NCI-H748 treated with DMSO at 0.1 percent for 48 hours (cell line): Measurements from ENCODE around the gene RPS6KA2.
"Not testable (repeated sequence)": the region's sequence is repeated elsewhere in the genome, so short reads cannot be mapped to it uniquely, and the experiment has no call there.

Experiments
- DNase-seq: peaks from one replicate; lab custom pipeline; 2025; lab: John Stamatoyannopoulos, UW

Gene RPS6KA2

DNA sequence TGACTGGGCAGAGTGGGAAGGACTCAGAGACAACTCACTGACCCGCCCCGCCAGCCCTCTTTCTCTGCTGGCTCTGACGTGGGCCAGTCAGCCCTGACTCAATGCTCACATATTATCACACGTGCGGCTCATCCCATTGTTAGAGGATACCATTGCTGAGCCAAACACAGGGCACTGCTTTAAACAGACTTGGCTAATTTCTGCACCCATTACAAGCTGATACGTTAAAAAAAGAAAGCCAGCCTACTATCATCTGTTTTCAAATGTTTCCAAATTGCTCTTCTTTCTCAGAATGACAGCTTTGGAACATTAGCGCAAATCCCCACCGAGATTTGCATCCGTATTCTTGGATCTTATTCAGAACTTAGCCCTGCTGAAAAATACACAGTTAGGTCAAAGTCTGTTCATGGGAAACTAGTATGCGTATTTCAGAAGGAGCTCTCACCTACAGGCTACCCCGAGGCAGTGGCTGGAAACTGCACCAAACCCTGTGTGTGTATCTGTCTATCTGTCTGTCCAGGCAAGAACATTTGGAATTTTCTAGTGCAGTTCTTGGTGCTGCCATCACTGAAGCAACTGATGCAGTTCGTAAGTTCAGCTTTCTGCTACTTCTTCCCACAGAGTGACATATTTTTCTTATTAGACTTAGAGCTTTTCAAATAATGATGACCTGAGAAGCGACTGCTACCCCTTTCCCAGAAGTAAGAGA is 73.3 kb downstream of the RPS6KA2 start:
- no peak for DNase-seq

DNA sequence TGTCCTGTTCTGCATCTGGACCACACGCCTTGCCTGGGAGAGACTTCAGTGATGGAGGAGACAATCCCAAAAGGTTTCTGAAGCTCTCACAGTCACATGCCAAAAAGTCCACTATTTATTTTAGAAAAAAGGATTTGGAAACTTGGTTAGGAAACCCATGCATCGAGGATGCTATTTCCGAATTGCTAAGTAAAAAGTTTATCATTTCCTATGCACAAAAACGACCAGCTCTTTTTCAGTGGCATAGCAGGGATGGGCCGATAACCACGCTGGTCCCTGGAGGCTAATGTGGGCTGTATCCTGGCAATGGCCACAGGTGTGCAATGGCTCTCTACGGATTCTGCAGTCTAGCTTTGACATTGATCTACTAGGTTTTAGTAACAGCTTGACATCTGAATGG is 74.5 kb downstream of the RPS6KA2 start:
- no peak for DNase-seq

DNA sequence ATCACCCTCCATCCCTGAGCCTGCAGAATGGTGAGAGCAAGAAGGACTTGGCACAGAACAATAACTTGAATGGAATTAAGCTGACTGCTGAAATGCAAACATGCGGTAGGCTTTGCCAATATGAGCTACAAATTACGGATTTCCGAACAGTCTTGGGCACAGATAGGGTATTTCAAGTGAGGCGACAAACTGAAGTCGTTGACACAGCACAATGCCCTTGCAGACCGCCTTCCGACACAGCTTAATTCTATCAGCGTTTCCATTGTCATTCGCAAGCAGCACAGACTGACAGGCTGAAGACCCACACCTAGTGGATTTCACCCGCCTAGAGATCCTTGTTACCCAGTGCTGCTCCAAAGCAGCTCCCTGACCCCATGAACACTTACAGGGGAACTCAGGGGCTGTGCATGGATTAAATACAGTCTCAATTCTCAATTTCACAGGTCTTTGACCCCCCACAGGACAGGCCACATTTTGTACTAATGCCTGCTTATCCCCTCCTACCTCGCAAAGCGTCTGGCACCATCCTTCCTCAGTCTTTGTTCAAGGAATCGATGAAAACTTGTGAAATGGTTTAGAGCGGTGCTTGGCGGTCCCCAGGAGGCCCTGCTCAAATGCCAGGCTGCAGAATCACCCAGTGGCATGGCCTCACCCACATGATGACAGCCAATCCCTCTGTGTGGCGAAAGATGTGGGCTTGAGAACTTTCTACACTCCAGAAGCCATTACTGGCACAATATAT is 75.1 kb downstream of the RPS6KA2 start:
- DNase-seq = no peak

DNA sequence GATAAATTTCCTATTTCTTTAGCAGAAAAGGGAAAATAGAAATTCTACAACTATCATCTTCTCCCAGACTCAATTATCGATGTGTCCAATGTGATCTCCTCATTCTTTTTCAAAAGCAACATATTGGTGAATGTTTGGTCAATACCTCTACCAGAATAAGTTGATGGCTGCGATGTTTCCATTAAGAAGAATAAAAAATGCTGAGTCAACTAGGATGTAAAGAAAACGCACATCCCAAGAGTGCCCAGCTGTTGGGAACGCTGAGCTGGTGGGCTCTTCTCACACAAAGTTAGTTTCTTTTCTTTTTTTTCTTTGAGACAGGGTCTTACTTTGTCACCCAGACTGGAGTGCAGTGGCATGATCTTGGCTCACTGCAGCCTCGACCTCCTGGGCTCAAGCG is 80.4 kb downstream of the RPS6KA2 start:
- DNase-seq = no peak

DNA sequence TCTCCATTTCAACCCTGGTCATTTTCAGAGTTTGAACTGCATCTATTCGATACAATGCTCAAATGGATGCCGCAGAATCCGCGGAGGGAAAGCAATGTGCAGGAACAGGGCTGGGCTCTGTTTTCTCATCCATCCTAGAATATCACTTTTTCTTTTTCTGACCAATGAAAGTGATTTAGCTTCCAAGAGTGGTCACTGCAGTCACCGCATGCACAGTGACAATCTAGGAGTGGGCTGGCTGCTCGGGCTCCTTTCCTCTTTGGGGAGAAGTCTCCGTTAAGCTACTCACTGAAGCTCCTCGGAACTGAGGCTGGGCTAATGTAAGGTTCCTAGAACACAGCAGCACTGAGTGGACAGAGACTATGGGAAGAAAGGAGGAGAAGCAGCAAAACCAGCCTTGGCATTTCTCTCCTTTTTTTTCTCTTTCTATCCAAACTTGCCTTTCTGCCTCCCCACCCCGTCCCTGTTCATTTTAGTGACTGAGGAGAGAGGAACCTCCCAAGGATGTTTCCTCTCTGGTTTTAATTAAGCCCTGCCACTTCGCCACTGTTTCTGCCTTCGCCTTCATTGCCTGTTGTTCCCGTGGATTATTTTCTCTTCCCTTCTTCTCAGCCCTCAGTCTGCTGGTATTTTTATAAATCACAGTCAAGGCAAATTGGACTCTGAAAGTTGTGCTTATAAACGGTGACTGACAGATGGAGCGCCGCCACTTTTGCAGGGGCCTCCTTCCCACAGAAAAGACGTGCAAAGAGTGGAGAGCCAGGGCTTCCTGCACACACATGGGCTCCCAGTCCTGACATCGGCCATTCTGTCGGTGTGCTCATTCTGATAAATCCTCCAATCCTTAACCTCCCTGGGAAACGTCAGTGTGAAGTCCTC is 81.7 kb downstream of the RPS6KA2 start:
- DNase-seq = no peak

DNA sequence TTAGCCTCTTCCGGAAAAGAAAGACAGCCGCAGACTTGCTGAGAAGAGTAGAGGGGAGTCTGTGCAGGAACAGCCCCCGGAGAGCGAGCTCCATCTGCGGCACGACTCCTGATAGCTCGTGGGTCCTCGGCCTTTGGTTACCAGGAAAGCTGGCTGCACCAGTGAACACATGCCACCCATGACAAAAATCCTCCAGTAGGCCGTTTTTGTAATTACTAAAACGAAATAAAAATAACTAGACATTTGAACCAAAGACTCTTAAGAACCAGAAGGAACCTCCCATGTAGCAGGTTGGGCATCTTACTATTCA is 82.8 kb downstream of the RPS6KA2 start:
- no peak for DNase-seq

DNA sequence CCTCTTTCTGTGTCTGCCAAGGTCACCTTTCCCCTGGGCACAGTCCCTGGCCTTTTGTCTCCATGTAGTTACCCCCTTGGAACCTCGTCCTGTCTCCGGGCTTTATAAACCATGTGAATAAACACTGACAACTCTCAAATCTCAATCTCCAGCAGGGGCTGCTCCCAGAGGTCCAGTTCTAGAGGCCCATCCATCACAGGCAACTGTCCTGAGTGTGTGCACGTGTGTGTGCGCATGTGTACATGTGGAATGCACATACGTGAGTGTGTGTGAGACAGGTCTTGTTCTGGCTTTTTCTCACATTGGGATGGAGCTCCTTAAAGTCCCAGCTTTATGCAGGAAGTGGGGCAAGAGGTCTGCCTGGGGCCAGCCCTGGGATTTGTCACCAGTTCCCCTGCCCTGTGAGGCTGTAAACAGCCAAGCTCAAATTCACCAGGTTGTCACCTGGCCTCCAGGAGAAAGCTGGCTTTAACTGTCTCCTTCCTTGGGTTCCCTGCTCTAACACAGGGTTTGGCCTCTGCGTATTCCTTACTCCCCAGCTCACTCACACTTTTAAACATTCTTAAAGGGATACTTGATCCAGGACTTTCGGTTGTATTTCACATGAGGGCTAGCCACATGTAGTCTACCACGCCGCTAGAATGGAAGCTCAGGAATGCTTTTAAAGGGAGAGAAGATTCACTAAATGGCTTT is 83.3 kb downstream of the RPS6KA2 start:
- no peak for DNase-seq

DNA sequence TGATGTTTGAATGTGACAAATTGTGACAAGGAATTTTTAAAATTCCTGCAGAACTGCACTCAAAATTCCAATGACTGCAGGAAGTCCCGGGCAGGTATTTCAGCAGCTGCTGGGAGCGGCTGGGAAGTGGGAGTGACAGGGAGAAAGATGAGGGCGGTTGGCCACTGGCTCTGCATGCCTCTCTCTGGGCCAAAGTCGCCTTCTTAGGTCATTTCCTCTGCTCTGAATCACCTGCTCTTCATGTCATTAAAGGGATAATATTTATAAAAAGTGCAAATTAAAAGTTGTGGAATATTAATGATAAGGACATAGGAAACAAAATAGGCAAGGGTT is 84.5 kb downstream of the RPS6KA2 start:
- DNase-seq = no peak

DNA sequence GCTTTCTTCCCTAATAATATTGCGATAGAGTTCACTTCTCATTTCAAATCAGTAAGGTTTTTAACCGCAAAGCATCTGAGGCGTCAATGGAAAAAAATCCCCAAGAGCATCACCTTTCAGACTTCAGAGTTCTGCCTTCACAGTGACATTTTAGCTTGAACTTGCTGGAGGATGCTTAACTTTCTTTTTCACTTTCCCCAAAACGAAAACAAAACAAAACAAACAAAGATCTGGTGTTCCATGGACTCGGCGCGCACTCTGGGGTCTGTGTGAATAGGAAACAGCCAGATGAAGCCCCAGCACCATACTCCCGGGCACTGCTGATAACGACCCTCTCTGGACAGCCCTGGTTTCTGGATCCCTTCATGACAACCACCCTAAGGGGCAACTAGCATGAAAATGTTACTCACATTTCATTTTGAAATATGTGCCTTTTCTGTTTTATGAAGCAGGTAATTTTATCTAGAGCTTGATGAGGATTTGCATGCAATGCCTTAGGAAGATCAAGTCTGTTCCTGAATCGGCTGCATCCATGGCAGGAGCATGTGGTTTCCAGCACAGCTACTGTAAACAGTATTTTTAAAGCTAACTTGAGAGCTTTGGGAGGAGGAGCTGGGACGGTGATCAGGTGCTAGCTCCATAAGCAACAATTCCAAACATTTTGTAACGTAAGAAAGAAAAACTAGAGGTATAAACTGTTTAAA is 85.0 kb downstream of the RPS6KA2 start:
- no peak for DNase-seq

DNA sequence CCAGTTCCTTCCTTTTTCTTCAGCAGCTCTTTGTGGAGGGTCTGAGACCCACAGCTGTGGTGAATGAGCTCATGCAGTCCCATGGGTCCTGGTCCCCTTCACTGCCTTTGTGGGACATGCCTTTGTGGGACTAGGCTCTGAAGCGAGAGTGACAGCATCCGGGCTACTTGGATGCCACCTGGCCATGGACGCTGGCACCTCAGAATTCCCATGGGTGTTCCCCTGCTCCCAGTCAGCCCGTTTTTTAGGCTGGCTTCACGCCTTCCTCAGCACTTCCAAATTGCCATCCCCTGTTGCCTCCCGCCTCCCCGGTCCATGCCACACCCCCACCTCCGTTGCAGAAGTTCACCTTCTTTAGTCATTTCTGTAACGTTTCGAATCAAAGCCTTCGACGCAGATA is 85.7 kb downstream of the RPS6KA2 start:
- no peak for DNase-seq

DNA sequence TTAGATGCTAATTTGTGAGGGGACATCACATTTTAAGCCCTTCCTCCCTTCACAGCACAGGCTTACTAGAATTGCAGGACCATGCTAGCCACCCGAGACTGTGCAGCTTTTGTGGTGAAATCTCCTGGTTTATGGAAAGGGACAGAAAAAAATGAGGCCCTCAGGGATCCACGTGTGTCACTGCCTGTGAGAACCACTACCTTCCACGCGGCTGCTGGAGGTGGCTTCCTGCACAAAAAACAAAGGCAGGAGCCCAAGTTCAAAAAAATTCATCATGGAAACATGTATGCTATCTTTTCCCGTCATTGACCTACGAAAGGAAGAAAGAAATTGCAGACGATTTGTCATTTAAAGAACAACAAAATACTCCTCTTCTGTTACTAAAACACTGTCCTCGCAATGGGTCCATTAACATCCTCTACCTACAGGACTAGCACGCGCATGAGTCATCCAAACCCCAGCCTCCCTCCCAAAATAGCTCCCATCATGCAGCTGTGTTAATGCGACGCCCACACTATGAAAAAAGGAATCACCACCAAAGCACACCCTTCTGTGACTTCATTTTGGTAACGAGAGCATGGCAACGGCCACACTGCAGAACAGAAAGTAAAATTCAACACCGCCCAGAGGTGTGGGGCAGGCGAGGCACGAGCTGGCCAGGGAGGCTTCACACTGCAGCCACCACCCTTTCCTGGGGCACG is 86.3 kb downstream of the RPS6KA2 start:
- DNase-seq = no peak

DNA sequence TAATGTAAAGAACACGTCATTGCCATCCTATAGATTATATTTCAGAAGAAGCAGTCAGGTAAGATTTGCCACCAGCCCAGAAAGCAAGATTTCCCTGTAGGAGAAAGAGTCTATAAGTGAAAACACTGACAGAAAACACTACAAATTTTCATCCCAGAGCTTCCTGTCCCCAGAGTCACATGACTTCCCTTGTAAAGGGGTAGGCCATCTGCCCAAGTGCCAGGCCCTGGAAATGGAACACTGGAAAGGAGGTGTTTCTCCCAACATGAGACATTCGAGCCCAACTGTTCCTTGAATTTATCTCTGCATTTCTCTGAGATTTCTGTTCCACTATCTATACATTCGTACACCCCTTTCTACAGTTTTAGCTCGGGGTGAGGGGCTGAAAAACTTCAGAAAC is 87.5 kb downstream of the RPS6KA2 start:
- DNase-seq = no peak

DNA sequence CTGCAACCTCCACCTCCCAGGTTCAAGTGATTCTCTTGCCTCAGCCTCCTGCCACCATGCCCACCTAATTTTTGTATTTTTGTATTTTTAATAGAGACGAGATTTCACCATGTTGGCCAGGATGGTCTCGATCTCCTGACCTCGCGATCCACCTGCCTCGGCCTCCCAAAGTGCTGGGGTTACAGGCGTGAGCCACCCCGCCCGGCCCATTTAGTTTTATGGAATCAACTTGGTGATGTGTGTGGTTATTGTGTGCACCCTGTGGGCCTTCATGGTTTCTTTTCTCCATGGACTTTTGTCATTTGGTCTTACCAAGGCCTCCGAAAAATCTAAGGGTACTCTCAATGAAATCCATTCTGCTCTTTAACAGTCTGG is 88.1 kb downstream of the RPS6KA2 start:
- not testable (repeated sequence) for DNase-seq

DNA sequence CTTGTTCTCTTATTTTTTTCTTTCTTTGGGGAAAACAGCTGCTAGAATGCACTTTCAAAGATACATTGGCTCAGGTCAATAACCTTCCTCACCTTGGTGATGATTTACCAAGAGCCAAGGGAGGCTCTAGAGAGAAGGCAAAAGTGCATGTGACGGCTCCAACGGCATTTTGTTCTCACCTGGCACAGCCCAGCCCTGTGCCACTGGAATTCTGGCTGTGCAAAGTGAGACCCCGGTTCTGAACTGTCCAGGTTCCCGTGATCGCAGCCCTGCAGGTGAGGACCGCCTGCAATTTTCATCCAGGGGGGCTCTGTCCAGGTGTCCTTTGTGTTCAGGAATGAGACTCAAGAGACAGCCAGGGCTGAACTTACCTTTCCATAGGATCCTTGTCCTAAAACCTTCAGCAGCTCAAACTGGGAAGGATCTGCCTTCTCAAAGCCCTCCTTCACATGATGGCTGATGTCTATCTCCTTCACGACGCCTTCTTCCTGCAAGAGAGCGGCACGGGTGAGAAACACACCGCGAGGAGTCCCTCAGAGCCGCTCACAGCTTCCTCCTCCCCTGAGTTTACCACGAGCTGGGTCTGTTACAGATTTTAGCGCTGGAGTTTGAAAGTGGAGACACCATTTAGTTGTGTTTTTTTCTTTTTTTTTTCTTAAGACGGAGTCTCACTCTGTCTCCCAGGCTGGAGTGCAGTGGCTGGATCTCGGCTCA is 88.6 kb downstream of the RPS6KA2 start:
- DNase-seq = no peak

DNA sequence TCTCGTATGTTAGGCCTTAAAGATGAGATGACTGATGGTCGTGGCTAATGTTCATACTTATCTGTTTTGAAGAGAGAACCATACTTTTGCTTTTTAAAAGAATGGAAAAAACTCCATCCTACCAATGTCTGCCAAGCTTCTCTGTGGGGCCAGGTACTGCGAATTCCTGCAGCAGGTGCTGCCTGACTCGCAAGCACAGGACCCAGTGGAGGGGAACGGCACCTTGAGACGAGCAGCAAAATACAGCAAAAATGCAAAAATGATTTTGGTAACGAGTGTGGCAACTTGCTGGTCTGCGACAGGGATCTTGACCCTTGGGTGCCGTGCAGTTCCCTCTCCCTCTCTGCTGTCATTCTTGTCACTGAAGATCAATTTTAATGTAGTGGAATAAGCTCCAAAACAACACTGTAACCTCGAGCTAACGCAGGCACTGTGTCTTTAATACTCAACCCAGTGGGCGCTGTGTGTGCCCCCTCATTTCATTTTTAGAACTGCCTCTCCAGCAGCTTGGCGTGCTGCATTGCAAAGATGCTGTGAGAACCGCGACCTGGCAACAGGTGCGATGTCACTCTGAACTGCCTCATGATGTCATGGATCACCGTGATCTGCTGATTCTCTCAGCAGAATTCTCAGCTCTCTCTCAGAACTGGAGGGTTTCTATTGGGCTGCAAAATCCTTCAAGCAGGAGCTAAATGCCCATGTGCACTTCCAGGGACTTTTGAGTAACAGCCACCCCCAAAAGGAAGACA is 92.2 kb downstream of the RPS6KA2 start:
- no peak for DNase-seq

DNA sequence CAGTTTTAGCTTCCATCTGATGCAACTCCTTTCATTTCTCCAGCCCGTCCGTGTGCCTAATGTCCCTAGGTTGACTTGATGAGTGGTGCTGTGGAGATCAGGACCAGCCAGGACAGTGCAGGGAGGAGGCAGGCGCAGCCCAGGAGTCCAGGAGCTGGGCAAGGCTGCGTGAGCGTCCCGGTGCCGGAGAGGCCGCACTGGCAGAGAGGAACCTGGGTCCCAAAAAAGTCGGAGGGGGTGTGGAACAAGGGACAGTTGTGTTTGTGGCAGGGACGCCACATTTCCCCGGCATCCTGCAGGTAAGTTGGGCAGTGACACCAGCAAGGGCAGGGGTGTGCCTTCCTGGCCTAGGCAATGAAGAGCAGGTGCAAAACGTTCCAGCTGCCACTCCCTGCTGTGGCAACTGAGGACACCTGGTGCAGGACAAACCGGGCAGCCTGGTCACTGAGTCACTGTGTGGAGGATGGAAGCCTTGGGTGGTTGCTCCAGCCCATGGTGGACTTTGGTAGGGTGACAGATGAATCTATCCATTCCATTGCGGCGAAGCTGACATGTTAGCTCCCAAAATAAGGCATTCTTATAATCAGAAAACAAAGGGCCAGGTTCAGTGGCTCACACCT is 93.7 kb downstream of the RPS6KA2 start:
- DNase-seq = peak; percentile 29

DNA sequence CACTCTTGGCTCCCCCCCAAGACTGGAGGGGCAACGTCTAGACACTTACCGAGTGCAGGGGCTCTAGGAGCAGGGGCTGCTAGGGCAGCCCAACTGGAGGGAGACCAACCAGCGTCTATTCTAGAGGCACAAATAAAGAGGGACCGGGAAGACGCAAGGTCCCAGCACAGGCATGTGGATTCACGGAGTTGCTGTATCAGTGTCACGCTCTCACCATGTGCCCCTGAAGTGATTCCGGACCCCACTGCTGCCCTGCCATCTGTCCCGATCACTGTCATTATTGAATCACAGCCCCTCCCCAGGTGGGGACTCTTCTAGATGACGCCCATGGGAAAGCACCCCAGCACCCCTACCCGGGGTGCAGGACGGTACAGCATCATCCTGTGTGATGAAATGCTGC is 94.7 kb downstream of the RPS6KA2 start:
- DNase-seq = no peak

DNA sequence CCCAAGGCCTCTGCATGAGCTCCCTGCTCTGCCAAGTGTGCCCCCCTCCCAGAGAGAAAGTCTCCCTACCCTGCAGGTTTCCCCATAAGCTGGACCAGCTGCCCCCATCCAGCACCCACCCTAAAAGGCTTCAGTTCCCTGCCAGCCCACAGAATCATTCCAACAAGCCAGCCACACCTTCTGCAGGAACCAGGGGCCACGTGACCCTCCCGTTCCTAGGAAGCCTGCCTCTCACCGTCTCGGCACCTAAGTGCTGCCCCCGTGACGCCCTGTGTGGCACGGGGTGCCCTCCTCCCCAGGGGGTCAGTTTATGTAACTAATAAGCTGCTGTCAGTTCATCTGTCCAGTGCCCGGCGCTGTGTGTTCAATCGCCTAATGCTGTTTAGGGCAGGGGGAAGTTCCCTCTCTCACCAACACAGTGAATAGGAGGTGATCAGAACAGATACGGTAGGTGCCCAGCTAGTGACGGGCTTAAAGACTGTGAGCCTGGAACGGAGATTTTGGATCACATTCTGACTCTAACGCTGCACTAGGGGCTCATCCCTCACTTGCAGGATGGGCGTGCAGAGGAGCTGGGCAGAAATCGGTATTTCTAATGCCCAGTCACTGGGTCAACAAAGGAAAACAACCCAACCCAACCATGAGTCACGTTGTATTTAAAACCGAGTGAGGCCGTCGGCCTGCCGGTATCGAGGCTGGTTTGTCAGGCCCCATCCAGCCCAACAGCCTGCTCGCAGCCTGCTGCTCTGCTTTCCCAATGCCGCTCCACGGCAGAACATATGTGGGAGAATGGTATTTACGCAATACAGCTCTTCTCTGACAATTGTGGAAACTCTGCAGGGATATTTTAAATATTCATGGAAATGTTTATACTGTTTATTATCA is 96.6 kb downstream of the RPS6KA2 start:
- no peak for DNase-seq
